Subcutaneous adipose tissue (tissue), 4 donors: ENCODE measurements around the gene CREM. TPM values are rescaled to one million over a fixed set of nuclear protein-coding genes. Genes with fewer than 3 reads are reported as not detected.

Experiments used
- CTCF ChIP-seq: fragments of 450-650 bp; IDR thresholded peaks from one replicate; pipeline ENCODE4 v1.5.1; 2016; ENCODE audit warnings: low read depth, mild to moderate bottlenecking, control low read depth, antibody characterized with exemption, moderate library complexity
- total RNA-seq, 4 donors: library from RNA; depleted of rRNA; stranded (reverse); fragments of >200 nt; gene quantifications; one replicate each; pipeline ENCODE4 v1.1.0, GENCODE V29; 2016

Gene CREM
- total RNA-seq, 4 donors from 2014 or later = 29.8 to 90.8 (median 43.0) TPM

- no peak for TF ChIP-seq CTCF
Measured at GRCh38 chr10:35091994-35092790, 34.5 kb upstream of the CREM start.

- TF ChIP-seq CTCF = no peak
Measured at GRCh38 chr10:35092851-35093250, 33.8 kb upstream of the CREM start.

- no peak for TF ChIP-seq CTCF
Measured at GRCh38 chr10:35096312-35096711, 30.3 kb upstream of the CREM start.

- no peak for TF ChIP-seq CTCF
Measured at GRCh38 chr10:35097510-35097909, 29.1 kb upstream of the CREM start.

GRCh38 chr10:35103882-35104281 lies 22.8 kb upstream of the CREM start:
- TF ChIP-seq CTCF = no peak

GRCh38 chr10:35112571-35112970 lies 14.1 kb upstream of the CREM start:
- TF ChIP-seq CTCF = no peak

- TF ChIP-seq CTCF = no peak
Measured at GRCh38 chr10:35119378-35119777, 7.3 kb upstream of the CREM start.
